Sigmoid colon (tissue), 4 donors: ENCODE measurements around the gene METTL22.

Experiments used
- POLR2A ChIP-seq, 2 donors: fragments of 450-650 bp; IDR thresholded peaks; one replicate each; pipeline ENCODE4 v1.6.1; 2016; ENCODE audit warnings: antibody characterized with exemption in 2 of 2, mild to moderate bottlenecking in 2 of 2, moderate library complexity in 2 of 2
- POLR2AphosphoS5 ChIP-seq, 4 donors: sonication (generic); formaldehyde crosslinking; IDR thresholded peaks; one replicate each; pipeline ENCODE4 v1.6.1; 2017; ENCODE audit warnings: antibody characterized with exemption in 4 of 4
- TF ChIP-seq, protein P1 (sequence below), 4 experiments: fragments of 450-650 bp in 3 of 4; fragments of 200-600 bp in 1 of 4; IDR thresholded peaks; one replicate each; pipeline ENCODE4 v1.5.1; 2016 to 2019; ENCODE audit warnings: antibody characterized with exemption in 4 of 4, mild to moderate bottlenecking in 3 of 4, moderate library complexity in 2 of 4

DNA sequence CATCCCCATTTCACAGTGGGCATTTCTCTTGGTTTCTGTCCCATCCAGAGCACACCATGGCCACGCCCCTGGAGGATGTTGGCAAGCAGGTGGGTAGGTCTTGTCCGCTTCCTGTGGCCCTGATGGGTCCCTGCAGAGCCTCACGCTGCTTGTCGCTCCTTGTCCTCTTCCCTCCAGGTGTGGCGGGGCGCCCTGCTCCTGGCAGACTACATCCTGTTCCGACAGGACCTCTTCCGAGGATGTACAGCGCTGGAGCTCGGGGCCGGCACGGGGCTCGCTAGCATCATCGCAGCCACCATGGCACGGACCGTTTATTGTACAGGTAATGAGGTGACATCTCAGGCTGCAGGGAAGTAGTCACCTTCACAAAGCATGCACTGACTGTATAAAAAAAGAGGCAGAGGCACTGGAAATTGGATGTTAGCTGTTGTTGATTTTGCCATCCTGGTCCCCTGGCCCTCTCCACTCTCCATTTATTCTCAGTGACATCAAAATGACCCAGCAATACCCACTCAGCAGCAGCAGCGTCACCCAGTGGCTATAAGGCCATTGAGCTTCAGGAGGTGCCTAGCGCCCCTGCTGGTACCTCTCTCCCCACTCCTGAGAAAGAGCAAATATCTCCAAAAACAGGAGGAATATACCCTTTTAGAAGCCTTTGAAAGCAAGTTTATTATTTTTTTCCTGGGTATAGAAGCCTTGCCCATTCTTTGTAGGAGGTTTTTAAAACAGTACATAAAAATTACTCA is 13.7 kb downstream of the METTL22 start:
- TF ChIP-seq POLR2AphosphoS5 (IDR thresholded peaks at IDR 0.05) (no peak), POLR2A (IDR thresholded peaks at IDR 0.05) (no peak)
- TF ChIP-seq, protein P1, sequence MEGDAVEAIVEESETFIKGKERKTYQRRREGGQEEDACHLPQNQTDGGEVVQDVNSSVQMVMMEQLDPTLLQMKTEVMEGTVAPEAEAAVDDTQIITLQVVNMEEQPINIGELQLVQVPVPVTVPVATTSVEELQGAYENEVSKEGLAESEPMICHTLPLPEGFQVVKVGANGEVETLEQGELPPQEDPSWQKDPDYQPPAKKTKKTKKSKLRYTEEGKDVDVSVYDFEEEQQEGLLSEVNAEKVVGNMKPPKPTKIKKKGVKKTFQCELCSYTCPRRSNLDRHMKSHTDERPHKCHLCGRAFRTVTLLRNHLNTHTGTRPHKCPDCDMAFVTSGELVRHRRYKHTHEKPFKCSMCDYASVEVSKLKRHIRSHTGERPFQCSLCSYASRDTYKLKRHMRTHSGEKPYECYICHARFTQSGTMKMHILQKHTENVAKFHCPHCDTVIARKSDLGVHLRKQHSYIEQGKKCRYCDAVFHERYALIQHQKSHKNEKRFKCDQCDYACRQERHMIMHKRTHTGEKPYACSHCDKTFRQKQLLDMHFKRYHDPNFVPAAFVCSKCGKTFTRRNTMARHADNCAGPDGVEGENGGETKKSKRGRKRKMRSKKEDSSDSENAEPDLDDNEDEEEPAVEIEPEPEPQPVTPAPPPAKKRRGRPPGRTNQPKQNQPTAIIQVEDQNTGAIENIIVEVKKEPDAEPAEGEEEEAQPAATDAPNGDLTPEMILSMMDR (IDR thresholded peaks at IDR 0.05) = no peak
